ENCODE data around the gene SNRNP25.

The SNRNP25 gene

GRCh38 chr16:101586-101985 lies 48.0 kb downstream of the SNRNP25 start:
- DNase-seq (ENCODE audit: low read depth in 1 of 2, low spot score in 1 of 2): no peak

GRCh38 chr16:102060-102855 lies 48.6 kb downstream of the SNRNP25 start:
- no peak for DNase-seq (ENCODE audit: low read depth in 1 of 2, low spot score in 1 of 2)

DNA sequence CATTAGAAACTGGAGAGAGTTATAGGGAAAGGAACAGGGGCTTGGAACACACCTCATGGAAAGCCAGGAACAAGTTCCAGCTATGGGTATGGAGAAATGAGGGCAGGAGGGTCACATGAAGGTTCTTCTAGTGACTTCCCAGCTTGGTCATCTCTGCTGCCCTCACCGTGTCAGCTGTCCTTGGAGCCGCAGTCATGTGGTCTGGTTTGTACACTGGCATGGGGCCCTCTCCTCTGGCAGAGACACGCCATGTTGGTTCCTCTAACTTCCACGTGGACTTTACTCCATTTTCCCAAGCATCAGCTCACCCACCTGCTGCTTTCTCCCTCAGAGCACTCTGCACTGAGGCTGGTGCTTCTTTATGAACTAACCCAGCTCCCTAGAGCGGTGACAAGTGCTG lies 50.7 kb downstream of the SNRNP25 start:
- no peak for DNase-seq (ENCODE audit: low read depth in 1 of 2, low spot score in 1 of 2)

GRCh38 chr16:104928-105327 lies 51.3 kb downstream of the SNRNP25 start:
- no peak for DNase-seq (ENCODE audit: low read depth in 1 of 2, low spot score in 1 of 2)

DNA sequence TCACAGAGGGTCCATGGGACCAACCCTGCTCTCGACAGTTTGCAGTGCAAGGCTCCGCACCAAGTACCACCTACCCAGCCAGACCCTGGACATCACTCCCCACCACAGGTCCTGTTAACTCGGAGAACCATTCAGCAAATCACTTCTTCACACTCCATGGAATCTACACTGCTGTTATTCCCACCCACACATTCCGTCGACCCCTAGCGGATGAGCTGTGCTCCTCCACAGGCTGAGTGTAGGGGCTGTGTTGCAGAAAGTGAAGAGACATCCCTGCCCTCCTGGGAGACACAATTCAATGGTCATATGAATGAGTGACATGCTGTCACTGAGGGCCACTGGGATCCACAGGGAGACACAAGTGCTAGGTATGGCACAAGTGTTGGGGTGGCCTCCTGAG lies 51.9 kb downstream of the SNRNP25 start:
- DNase-seq (ENCODE audit: low read depth in 1 of 2, low spot score in 1 of 2): no peak

- peak in 1 of 2 donors; percentile 22 for DNase-seq (ENCODE audit: low read depth in 1 of 2, low spot score in 1 of 2)
These were observed 53.1 kb downstream of the SNRNP25 start for GRCh38 chr16:106623-107324.
